K562 (cell line): ENCODE results near the gene TXN. TPM values are rescaled to one million over a fixed set of nuclear protein-coding genes. Genes with fewer than 3 reads are reported as not detected.

Source experiments
- E2F1 ChIP-seq: sonication (generic); formaldehyde crosslinking; IDR thresholded peaks from 2 replicates; pipeline ENCODE4 v1.8.1; 2023; ENCODE audit warnings: mild to moderate bottlenecking, missing genetic modification reagents, moderate library complexity
- ELF2 ChIP-seq: fragments of 250-450 bp; sonication (Bioruptor Pico); IDR thresholded peaks from 2 replicates; pipeline ENCODE4 v1.5.0; 2021; ENCODE audit warnings: mild to moderate bottlenecking
- ELK1 ChIP-seq: sonication (generic); formaldehyde crosslinking; IDR thresholded peaks from 2 replicates; pipeline ENCODE4 v1.8.1; 2022; ENCODE audit warnings: missing genetic modification reagents
- HES1 ChIP-seq: fragments of 450-650 bp; IDR thresholded peaks from 2 replicates; pipeline ENCODE4 v1.6.1; 2016; ENCODE audit warnings: low read depth, mild to moderate bottlenecking, moderate library complexity
- ID3 ChIP-seq, 2 experiments: fragments of 250-450 bp in 1 of 2; fragments of 450-650 bp in 1 of 2; sonication (Bioruptor Pico) in 1 of 2; IDR thresholded peaks; 2 replicates each; pipeline versions ENCODE4 v1.6.1 to v1.8.0; 2016 to 2021; ENCODE audit warnings: mild to moderate bottlenecking in 2 of 2, moderate library complexity in 2 of 2, missing compliant biosample characterization in 1 of 2, missing genetic modification characterization in 1 of 2
- ILF3 ChIP-seq: fragments of 450-650 bp; IDR thresholded peaks from 2 replicates; pipeline ENCODE4 v1.6.1; 2018; ENCODE audit warnings: antibody characterized with exemption, mild to moderate bottlenecking, moderate library complexity, borderline replicate concordance
- KLF13 ChIP-seq: fragments of 450-650 bp; IDR thresholded peaks from 2 replicates; pipeline ENCODE4 v1.6.1; 2016; ENCODE audit warnings: missing genetic modification characterization, low read depth, mild to moderate bottlenecking, missing compliant biosample characterization, moderate library complexity, borderline replicate concordance
- MCM3 ChIP-seq: fragments of 450-650 bp; IDR thresholded peaks from 2 replicates; pipeline ENCODE4 v1.6.1; 2016
- MYC ChIP-seq, 2 experiments: fragments of 250-450 bp in 1 of 2; sonication (Bioruptor Pico) in 1 of 2; IDR thresholded peaks; 2 replicates each; pipeline versions ENCODE4 v1.5.1 to v1.6.1; 2012 to 2021; ENCODE audit warnings: low read depth in 2 of 2, borderline replicate concordance in 1 of 2, improper control_type of control experiment in 1 of 2, low read length in 1 of 2, mild to moderate bottlenecking in 1 of 2, moderate library complexity in 1 of 2
- PCBP1 ChIP-seq: fragments of 200-400 bp; formaldehyde crosslinking; IDR thresholded peaks from 2 replicates; pipeline ENCODE4 v1.6.1; 2018; ENCODE audit warnings: mild to moderate bottlenecking, low read depth, low read length; ENCODE audit not compliant: poor library complexity, severe bottlenecking
- RB1 ChIP-seq: fragments of 450-650 bp; IDR thresholded peaks from 2 replicates; pipeline ENCODE4 v1.6.1; 2017; ENCODE audit warnings: low read depth, mild to moderate bottlenecking
- SLC30A9 ChIP-seq: fragments of 250-450 bp; sonication (Bioruptor Pico); IDR thresholded peaks from 2 replicates; pipeline ENCODE4 v1.8.0; 2022; ENCODE audit warnings: mild to moderate bottlenecking, moderate library complexity
- SUPT5H ChIP-seq: fragments of 450-650 bp; IDR thresholded peaks from 2 replicates; pipeline ENCODE4 v1.6.1; 2016
- ZNF449 ChIP-seq: fragments of 250-450 bp; sonication (Bioruptor Pico); IDR thresholded peaks from 2 replicates; pipeline ENCODE4 v1.8.0; 2022; ENCODE audit warnings: moderate library complexity, mild to moderate bottlenecking, inconsistent platforms
- polyA plus RNA-seq, 8 experiments: library from polyadenylated mRNA; depleted of rRNA in 4 of 8; stranded (reverse) in 5 of 8; unstranded in 3 of 8; fragments of >200 nt; fragmentation: Nextera tagmentation in 2 of 8; fragmentation: Illumina TruSeq in 1 of 8; extraction: Ambion mirVana in 2 of 8; extraction: Trizol in 1 of 8; gene quantifications; 2 replicates each; pipeline versions ENCODE4 v1.2.1 to v1.2.3, GENCODE V29; 2011 to 2014; ENCODE audit warnings: inconsistent platforms in 1 of 8, missing spikeins in 1 of 8
- total RNA-seq, 7 experiments: library from RNA; depleted of rRNA in 6 of 7; stranded (reverse); fragments of >200 nt in 6 of 7; fragmentation: Illumina TruSeq in 2 of 7; extraction: Trizol in 2 of 7; gene quantifications; 2 replicates each; pipeline versions ENCODE4 v1.2.1 to v1.2.3, GENCODE V29; 2011 to 2021; ENCODE audit warnings: low replicate concordance in 1 of 7

The TXN gene
- total and polyA plus RNA-seq, 9 of the 15 experiments (the other 6 are each of a cell fraction or from before 2014, with no cell fraction given): 272 to 1,596 (median 514) TPM

GRCh38 chr9:110255463-110256379 lies 586 bp downstream of the TXN start (continued):
- TF ChIP-seq ZNF449 (CRISPR knock-in tag) (no peak), ID3 (CRISPR knock-in tag; IDR thresholded peaks at IDR 0.05) (no peak), ID3 (tag; IDR thresholded peaks at IDR 0.05) (no peak), SUPT5H (no peak), PCBP1 (peak; percentile 79), ELK1 (no peak), SLC30A9 (CRISPR knock-in tag) (no peak), MYC (IDR thresholded peaks at IDR 0.05; ENCODE audit: low read depth, low read length) (peak; percentile 52), MYC (CRISPR knock-in tag; IDR thresholded peaks at IDR 0.05; ENCODE audit: borderline replicate concordance, low read depth) (peak; percentile 51; the same call in 1 of the 2 replicates), HES1 (peak; percentile 50), KLF13 (peak; percentile 7; the same call in 1 of the 2 replicates), RB1 (peak; percentile 9; the same call in 1 of the 2 replicates), E2F1 (0 out of 2 replicates have a peak, but pooled peaks have one; percentile 37), MCM3 (no peak), ELF2 (CRISPR knock-in tag) (no peak), ILF3 (no peak)
